Measurements from ENCODE around the gene MRE11.
"Not testable (repeated sequence)": the region's sequence is repeated elsewhere in the genome, so short reads cannot be mapped to it uniquely, and the experiment has no call there.

Gene MRE11

GRCh38 chr11:94379613-94380012 lies 114.0 kb downstream of the MRE11 start:
- Histone ChIP-seq H3K9me3 (ENCODE audit: control insufficient read depth, insufficient read depth, low read length) (no peaks in the 10 kb centered on the region), H3K4me1 (ENCODE audit: insufficient read depth, low read length) (no peaks in the 10 kb centered on the region), H3K9ac (ENCODE audit: low read depth, low read length) (no peak overlapping the region), H3K36me3 (ENCODE audit: insufficient read depth, low read length) (no peaks in the 10 kb centered on the region)

- no peaks in the 10 kb centered on the region for H3K9me3 ChIP-seq (ENCODE audit: control insufficient read depth, insufficient read depth, low read length)
- H3K4me1 ChIP-seq (ENCODE audit: insufficient read depth, low read length), result no peaks in the 10 kb centered on the region
- H3K36me3 ChIP-seq (ENCODE audit: insufficient read depth, low read length), result no peaks in the 10 kb centered on the region
Observed at GRCh38 chr11:94376841-94377240, 116.8 kb downstream of the MRE11 start.

GRCh38 chr11:94370576-94370975 lies 123.1 kb downstream of the MRE11 start:
- H3K9ac ChIP-seq (ENCODE audit: low read depth, low read length); H3K4me1 ChIP-seq (ENCODE audit: insufficient read depth, low read length); H3K36me3 ChIP-seq (ENCODE audit: insufficient read depth, low read length); H3K9me3 ChIP-seq (ENCODE audit: control insufficient read depth, insufficient read depth, low read length): not testable (repeated sequence)

More at GRCh38 chr11:94376841-94377240, 116.8 kb downstream of the MRE11 start:
- no peak overlapping the region for H3K9ac ChIP-seq (ENCODE audit: low read depth, low read length)
